Keratinocyte (primary cell): ENCODE data around the gene STAC. TPM values are rescaled to one million over a fixed set of nuclear protein-coding genes. Genes with fewer than 3 reads are reported as not detected.

Source experiments
- DNase-seq: peaks from one replicate; pipeline ENCODE4 v3.0.0-alpha.2; 2011; ENCODE audit warnings: low read depth, missing footprints, low spot score
- FAIRE-seq: peaks from 2 replicates; lab custom pipeline; 2011; peaks lifted over from hg19 to GRCh38; lab: Jason Lieb, UNC
- H2AFZ ChIP-seq: 2 replicates; pipeline ENCODE4 v1.6.0; 2012; ENCODE audit warnings: low read length, control low read depth, inconsistent platforms; ENCODE audit not compliant: control insufficient read depth
- H3K27ac ChIP-seq: 2 replicates; pipeline ENCODE4 v1.5.1; 2011; ENCODE audit warnings: low read length; ENCODE audit not compliant: control insufficient read depth, insufficient read depth
- H3K27me3 ChIP-seq: 3 replicates; pipeline ENCODE4 v1.6.0; 2011; ENCODE audit warnings: low read length; ENCODE audit not compliant: control insufficient read depth, insufficient read depth; ENCODE audit errors: extremely low read depth
- H3K36me3 ChIP-seq, 2 experiments: 2 replicates in 1 of 2; 3 replicates in 1 of 2; pipeline ENCODE4 v1.5.1; 2011; ENCODE audit warnings: low read length in 2 of 2, mild to moderate bottlenecking in 1 of 2; ENCODE audit not compliant: control insufficient read depth in 2 of 2, insufficient read depth in 2 of 2; ENCODE audit errors: extremely low read depth in 1 of 2
- H3K4me1 ChIP-seq: 3 replicates; pipeline ENCODE4 v1.5.1; 2011; ENCODE audit warnings: low read length; ENCODE audit not compliant: control insufficient read depth, insufficient read depth; ENCODE audit errors: extremely low read depth
- H3K4me2 ChIP-seq: 3 replicates; pipeline ENCODE4 v1.6.0; 2011; ENCODE audit warnings: low read depth, low read length; ENCODE audit not compliant: control insufficient read depth, insufficient read depth; ENCODE audit errors: extremely low read depth
- H3K4me3 ChIP-seq, 3 experiments: fragments of 200-600 bp in 1 of 3; sonication (generic) in 1 of 3; 2 replicates in 2 of 3; 3 replicates in 1 of 3; pipeline ENCODE4 v1.5.1; 2011 to 2016; ENCODE audit warnings: low read length in 3 of 3, mild to moderate bottlenecking in 3 of 3, control low read depth in 2 of 3, inconsistent platforms in 1 of 3, low read depth in 1 of 3, mixed read lengths in 1 of 3, mixed run types in 1 of 3, moderate library complexity in 1 of 3; ENCODE audit not compliant: control insufficient read depth in 2 of 3, insufficient read depth in 2 of 3; ENCODE audit errors: extremely low read depth in 1 of 3
- H3K79me2 ChIP-seq: 2 replicates; pipeline ENCODE4 v1.6.0; 2012; ENCODE audit warnings: low read length; ENCODE audit not compliant: control insufficient read depth, insufficient read depth
- H3K9ac ChIP-seq: 3 replicates; pipeline ENCODE4 v1.6.0; 2011; ENCODE audit warnings: low read length; ENCODE audit not compliant: control insufficient read depth, insufficient read depth; ENCODE audit errors: extremely low read depth
- H3K9me1 ChIP-seq: 3 replicates; pipeline ENCODE4 v1.6.0; 2011; ENCODE audit warnings: low read length; ENCODE audit not compliant: control insufficient read depth, insufficient read depth; ENCODE audit errors: extremely low read depth
- H3K9me3 ChIP-seq: 2 replicates; pipeline ENCODE4 v1.5.1; 2012; ENCODE audit warnings: low read depth, low read length; ENCODE audit not compliant: control insufficient read depth
- H4K20me1 ChIP-seq: 3 replicates; pipeline ENCODE4 v1.6.0; 2011; ENCODE audit warnings: low read length; ENCODE audit not compliant: control insufficient read depth, insufficient read depth; ENCODE audit errors: extremely low read depth
- CTCF ChIP-seq, 3 experiments: IDR thresholded peaks in 1 of 3; conservative IDR thresholded peaks in 1 of 3; optimal IDR thresholded peaks in 1 of 3; 2 replicates in 2 of 3; 3 replicates in 1 of 3; pipeline versions ENCODE3 to v1.5.1; 2011; ENCODE audit warnings: low read length in 3 of 3, mild to moderate bottlenecking in 3 of 3, moderate library complexity in 2 of 3, control low read depth in 1 of 3, inconsistent platforms in 1 of 3; ENCODE audit not compliant: insufficient read depth in 2 of 3; ENCODE audit errors: extremely low read depth in 1 of 3
- EZH2 ChIP-seq: IDR thresholded peaks from one replicate; pipeline ENCODE4 v1.6.1; 2012; ENCODE audit warnings: inconsistent platforms, mild to moderate bottlenecking, low read length, moderate library complexity
- dilution Hi-C: fragments of 300-500 bp; cut with MboI; formaldehyde crosslinking; loops from one replicate; pipeline ENCODE4 v1.7.0; 2020; ENCODE audit warnings: low sequenced_read_pairs; ENCODE audit not compliant: extremely low pct_ligation_motif_present
- polyA plus RNA-seq, 5 experiments: library from polyadenylated mRNA; depleted of rRNA in 3 of 5; stranded (reverse) in 3 of 5; stranded (forward) in 1 of 5; unstranded in 1 of 5; fragments of >200 nt; gene quantifications; 1 replicate in 1 of 5; 2 replicates in 3 of 5; 3 replicates in 1 of 5; pipeline versions ENCODE4 v1.2.1 to v1.2.3, GENCODE V29; 2011 to 2012; ENCODE audit warnings: missing spikeins in 2 of 5, low read depth in 1 of 5, low replicate concordance in 1 of 5

STAC gene
- polyA plus RNA-seq, 1 donor (not counting 4 experiments of a cell fraction or from before 2014, with no cell fraction given): 7.9 TPM

- Histone ChIP-seq H3K9me1 (no peaks in the 10 kb centered on the region), H3K79me2 (no peaks in the 10 kb centered on the region), H3K27me3 (no peaks in the 10 kb centered on the region), H3K27ac (no peak overlapping the region), H4K20me1 (no peaks in the 10 kb centered on the region), H3K36me3 (no peaks in the 10 kb centered on the region), H3K9ac (no peak overlapping the region), H3K9me3 (no peaks in the 10 kb centered on the region), H3K4me2 (no peak overlapping the region), H3K4me3 (no peak overlapping the region), H3K4me1 (peaks cover 5% of the 10 kb centered on the region), H2AFZ (no peak overlapping the region)
- TF ChIP-seq EZH2 (no peak), CTCF (optimal IDR thresholded peaks at IDR 0.05 in 1 of 3, IDR thresholded peaks at IDR 0.05 in 1 of 3, conservative IDR thresholded peaks at IDR 0.05 in 1 of 3; ENCODE audit: extremely low read depth in 1 of 3, insufficient read depth in 2 of 3, low read length in 3 of 3) (no peak)
- DNase-seq (no peak), FAIRE-seq (no peak)
- dilution Hi-C loops: no loop called here
Measured at GRCh38 chr3:36501616-36502015, 121.3 kb downstream of the STAC start.

GRCh38 chr3:36505393-36505792, 125.1 kb downstream of the STAC start:
- Histone ChIP-seq H3K9ac (no peak overlapping the region), H3K79me2 (no peaks in the 10 kb centered on the region), H4K20me1 (no peaks in the 10 kb centered on the region), H3K4me2 (no peak overlapping the region), H3K4me1 (no peaks in the 10 kb centered on the region), H3K9me3 (no peaks in the 10 kb centered on the region), H3K27ac (no peak overlapping the region), H3K36me3 (no peaks in the 10 kb centered on the region), H3K27me3 (no peaks in the 10 kb centered on the region), H3K9me1 (no peaks in the 10 kb centered on the region), H2AFZ (no peak overlapping the region), H3K4me3 (no peak overlapping the region)
- no peak for DNase-seq
- TF ChIP-seq EZH2: no peak
- TF ChIP-seq CTCF (optimal IDR thresholded peaks at IDR 0.05 in 1 of 3, IDR thresholded peaks at IDR 0.05 in 1 of 3, conservative IDR thresholded peaks at IDR 0.05 in 1 of 3; ENCODE audit: extremely low read depth in 1 of 3, insufficient read depth in 2 of 3, low read length in 3 of 3): no peak
- no peak for FAIRE-seq
- dilution Hi-C loops: no loop called here
